CD4-positive, CD25-positive, alpha-beta regulatory T cell (primary cell): ENCODE results near the gene BANP. TPM values are rescaled to one million over a fixed set of nuclear protein-coding genes. Genes with fewer than 3 reads are reported as not detected.

ENCODE experiments used
- ATAC-seq, 2 donors: fragments of 150-1000 bp; cut with Tn5 transposase; one replicate each; pipeline ENCODE4 v1.10.0; 2021; ENCODE audit warnings: low read depth in 2 of 2, moderate number of reproducible peaks in 2 of 2, moderate library complexity in 1 of 2
- DNase-seq, 3 donors: peaks; one replicate each; pipeline versions ENCODE4 v3.0.0 to v3.0.0-alpha.2; 2012 to 2022; ENCODE audit warnings: mixed read lengths in 1 of 3
- H3K27ac ChIP-seq: one replicate; pipeline ENCODE4 v1.7.0; 2013; ENCODE audit warnings: mild to moderate bottlenecking, low read length; ENCODE audit not compliant: insufficient read depth, poor library complexity, severe bottlenecking
- H3K27me3 ChIP-seq: one replicate; pipeline ENCODE4 v1.7.0; 2013; ENCODE audit warnings: low read length; ENCODE audit not compliant: control insufficient read depth, insufficient read depth
- H3K36me3 ChIP-seq: one replicate; pipeline ENCODE4 v1.7.0; 2013; ENCODE audit warnings: mild to moderate bottlenecking, low read length, moderate library complexity; ENCODE audit not compliant: control insufficient read depth, insufficient read depth
- H3K4me1 ChIP-seq: 2 replicates; pipeline ENCODE4 v1.7.0; 2013; ENCODE audit warnings: mild to moderate bottlenecking, low read length; ENCODE audit not compliant: insufficient read depth, control insufficient read depth, poor library complexity, severe bottlenecking
- H3K4me3 ChIP-seq: one replicate; pipeline ENCODE4 v1.7.0; 2013; ENCODE audit warnings: low read depth, mild to moderate bottlenecking, low read length, moderate library complexity
- H3K9me3 ChIP-seq, 2 experiments: 1 replicate in 1 of 2; 2 replicates in 1 of 2; pipeline ENCODE4 v1.7.0; 2013; ENCODE audit warnings: low read length in 2 of 2, mild to moderate bottlenecking in 1 of 2, moderate library complexity in 1 of 2; ENCODE audit not compliant: control insufficient read depth in 2 of 2
- H3K27ac Mint-ChIP-seq, 3 donors: one replicate each; pipeline ENCODE4 v1.8.0; 2020 to 2022; ENCODE audit warnings: mild to moderate bottlenecking in 3 of 3, mixed read lengths in 3 of 3, moderate library complexity in 2 of 3
- H3K27me3 Mint-ChIP-seq: one replicate; pipeline ENCODE4 v1.8.0; 2022; ENCODE audit warnings: mild to moderate bottlenecking, mixed read lengths
- H3K36me3 Mint-ChIP-seq: one replicate; pipeline ENCODE4 v1.8.0; 2020; ENCODE audit warnings: mixed read lengths
- H3K4me1 Mint-ChIP-seq, 4 donors: one replicate each; pipeline ENCODE4 v1.8.0; 2020 to 2022; ENCODE audit warnings: mixed read lengths in 4 of 4, mild to moderate bottlenecking in 1 of 4
- H3K4me3 Mint-ChIP-seq, 4 donors: one replicate each; pipeline ENCODE4 v1.8.0; 2020 to 2022; ENCODE audit warnings: mild to moderate bottlenecking in 4 of 4, mixed read lengths in 4 of 4, moderate library complexity in 3 of 4
- H3K9me3 Mint-ChIP-seq, 7 donors: one replicate each; pipeline ENCODE4 v1.8.0; 2020 to 2022; ENCODE audit warnings: mixed read lengths in 7 of 7, mild to moderate bottlenecking in 3 of 7, moderate library complexity in 2 of 7
- polyA plus RNA-seq, 4 donors: library from polyadenylated mRNA; unstranded; fragments of 300-500 nt; fragmentation: Illumina TruSeq; gene quantifications; one replicate each; pipeline ENCODE4 v1.2.3, GENCODE V29; 2021
- total RNA-seq: library from RNA; stranded (reverse); gene quantifications from one replicate; pipeline ENCODE4 v1.2.3, GENCODE V29; 2022

BANP gene
- total and polyA plus RNA-seq, 5 donors from 2014 or later: 20.4 to 114 (median 26.6) TPM

DNA sequence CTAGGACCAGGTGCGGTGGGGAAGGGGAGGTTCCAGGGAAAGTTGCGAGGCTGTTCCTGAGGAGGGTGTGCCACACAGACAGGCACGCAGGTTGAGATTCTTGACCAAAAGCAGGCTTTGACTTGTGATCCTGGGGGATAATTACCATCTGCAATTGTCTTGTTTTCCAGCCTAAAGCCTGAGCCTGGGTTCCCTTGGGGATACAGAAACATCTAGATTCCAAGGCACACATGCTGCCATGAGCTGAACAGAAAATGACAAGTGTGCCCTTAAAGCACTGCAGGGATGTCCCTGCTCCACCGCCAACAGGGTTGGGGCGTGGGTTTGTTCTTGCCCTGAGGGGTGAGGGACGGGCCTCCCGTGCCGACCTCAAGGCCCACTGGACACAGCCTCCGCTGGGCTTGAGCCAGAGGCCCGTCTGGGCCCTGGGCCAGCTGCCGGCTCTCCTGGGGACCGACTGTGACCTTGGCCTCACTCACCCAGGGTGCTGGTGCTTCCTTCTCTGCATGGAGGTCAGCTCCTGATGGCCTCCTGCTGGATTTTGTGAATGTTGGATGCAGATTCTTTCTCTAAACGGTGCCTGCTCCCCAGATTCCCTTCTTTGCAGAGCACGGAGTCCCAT, 28.9 kb upstream of the BANP start:
- peaks cover 7% of the 10 kb centered on the region for H3K4me1 ChIP-seq
- H3K27ac ChIP-seq: no peak overlapping the region
- H3K36me3 Mint-ChIP-seq: no peaks in the 10 kb centered on the region
- H3K4me1 Mint-ChIP-seq: peaks cover 4 to 13% (median 5%) of the 10 kb centered on the region in 4 donors
- no peaks in the 10 kb centered on the region for H3K27me3 ChIP-seq
- peaks cover 13% of the 10 kb centered on the region for H3K27me3 Mint-ChIP-seq
- DNase-seq (no peak), ATAC-seq (no peak)
- H3K9me3 ChIP-seq: no peaks in the 10 kb centered on the region
- H3K4me3 ChIP-seq: no peak overlapping the region
- H3K27ac Mint-ChIP-seq: no peak overlapping the region
- H3K9me3 Mint-ChIP-seq: no peaks in the 10 kb centered on the region
- H3K36me3 ChIP-seq: no peaks in the 10 kb centered on the region
- H3K4me3 Mint-ChIP-seq: no peak overlapping the region

- no peak overlapping the region for H3K4me3 Mint-ChIP-seq
- peaks cover 4 to 13% (median 5%) of the 10 kb centered on the region in 4 donors for H3K4me1 Mint-ChIP-seq
- H3K9me3 Mint-ChIP-seq: no peaks in the 10 kb centered on the region
- H3K36me3 ChIP-seq: no peaks in the 10 kb centered on the region
- H3K4me1 ChIP-seq: peaks cover 7% of the 10 kb centered on the region
- DNase-seq (no peak), ATAC-seq (peak in 1 of 2 donors; percentile 50)
- no peak overlapping the region for H3K4me3 ChIP-seq
- H3K27me3 Mint-ChIP-seq: peaks cover 9% of the 10 kb centered on the region
- no peak overlapping the region for H3K27ac Mint-ChIP-seq
- H3K27me3 ChIP-seq: no peaks in the 10 kb centered on the region
- no peaks in the 10 kb centered on the region for H3K9me3 ChIP-seq
- no peaks in the 10 kb centered on the region for H3K36me3 Mint-ChIP-seq
- H3K27ac ChIP-seq: no peak overlapping the region
Observed at GRCh38 chr16:87924041-87924810, 27.0 kb upstream of the BANP start.

DNA sequence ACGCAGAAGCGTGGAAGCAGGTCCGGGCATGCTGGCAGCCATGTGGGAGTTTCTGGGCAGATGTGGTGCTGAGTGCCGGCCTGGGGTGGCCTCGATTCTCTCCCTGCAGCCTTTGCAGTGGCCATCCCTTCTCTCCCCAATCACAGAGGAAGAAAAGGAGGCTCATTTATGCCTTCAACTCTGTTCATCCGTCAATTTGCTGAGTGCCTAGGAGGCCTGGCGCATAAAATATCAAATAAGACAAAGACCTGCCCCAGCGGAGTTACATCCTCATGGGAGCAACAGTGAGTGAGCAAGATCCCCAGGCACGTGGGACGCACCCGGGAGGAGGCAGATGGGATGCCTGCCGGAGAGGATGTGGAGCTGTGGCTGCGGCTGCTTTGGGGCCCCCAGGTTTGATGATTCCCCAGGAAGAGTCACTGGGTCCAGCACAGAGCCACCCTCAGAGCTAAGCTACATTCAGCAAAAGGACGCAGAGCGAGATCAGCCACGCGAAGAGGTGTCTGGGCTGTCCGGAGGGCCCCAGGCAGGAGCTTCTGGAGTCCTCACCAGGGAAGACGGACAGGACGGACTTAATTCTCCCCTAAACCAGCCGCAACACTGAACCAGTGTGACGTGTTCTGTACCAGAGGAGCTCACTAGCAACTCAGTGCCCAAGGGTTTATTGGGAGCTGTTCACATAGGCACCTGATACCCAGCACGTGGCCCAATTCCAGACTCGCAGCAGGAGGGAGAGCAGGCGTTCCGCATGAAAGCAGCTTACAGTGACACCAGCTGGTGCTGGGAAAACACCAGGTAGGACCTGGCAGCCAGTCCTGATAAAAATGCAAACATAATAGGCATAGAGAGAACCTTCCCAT, 26.2 kb upstream of the BANP start:
- H3K9me3 ChIP-seq: no peaks in the 10 kb centered on the region
- H3K36me3 ChIP-seq: no peaks in the 10 kb centered on the region
- no peaks in the 10 kb centered on the region for H3K36me3 Mint-ChIP-seq
- no peak overlapping the region for H3K4me3 ChIP-seq
- peaks cover 7% of the 10 kb centered on the region for H3K4me1 ChIP-seq
- peaks cover 4 to 13% (median 5%) of the 10 kb centered on the region in 4 donors for H3K4me1 Mint-ChIP-seq
- no peaks in the 10 kb centered on the region for H3K9me3 Mint-ChIP-seq
- no peaks in the 10 kb centered on the region for H3K27me3 ChIP-seq
- DNase-seq (no peak), ATAC-seq (no peak)
- H3K27ac ChIP-seq: no peak overlapping the region
- H3K27me3 Mint-ChIP-seq: peaks cover 9% of the 10 kb centered on the region
- H3K27ac Mint-ChIP-seq: no peak overlapping the region
- H3K4me3 Mint-ChIP-seq: no peak overlapping the region

DNA sequence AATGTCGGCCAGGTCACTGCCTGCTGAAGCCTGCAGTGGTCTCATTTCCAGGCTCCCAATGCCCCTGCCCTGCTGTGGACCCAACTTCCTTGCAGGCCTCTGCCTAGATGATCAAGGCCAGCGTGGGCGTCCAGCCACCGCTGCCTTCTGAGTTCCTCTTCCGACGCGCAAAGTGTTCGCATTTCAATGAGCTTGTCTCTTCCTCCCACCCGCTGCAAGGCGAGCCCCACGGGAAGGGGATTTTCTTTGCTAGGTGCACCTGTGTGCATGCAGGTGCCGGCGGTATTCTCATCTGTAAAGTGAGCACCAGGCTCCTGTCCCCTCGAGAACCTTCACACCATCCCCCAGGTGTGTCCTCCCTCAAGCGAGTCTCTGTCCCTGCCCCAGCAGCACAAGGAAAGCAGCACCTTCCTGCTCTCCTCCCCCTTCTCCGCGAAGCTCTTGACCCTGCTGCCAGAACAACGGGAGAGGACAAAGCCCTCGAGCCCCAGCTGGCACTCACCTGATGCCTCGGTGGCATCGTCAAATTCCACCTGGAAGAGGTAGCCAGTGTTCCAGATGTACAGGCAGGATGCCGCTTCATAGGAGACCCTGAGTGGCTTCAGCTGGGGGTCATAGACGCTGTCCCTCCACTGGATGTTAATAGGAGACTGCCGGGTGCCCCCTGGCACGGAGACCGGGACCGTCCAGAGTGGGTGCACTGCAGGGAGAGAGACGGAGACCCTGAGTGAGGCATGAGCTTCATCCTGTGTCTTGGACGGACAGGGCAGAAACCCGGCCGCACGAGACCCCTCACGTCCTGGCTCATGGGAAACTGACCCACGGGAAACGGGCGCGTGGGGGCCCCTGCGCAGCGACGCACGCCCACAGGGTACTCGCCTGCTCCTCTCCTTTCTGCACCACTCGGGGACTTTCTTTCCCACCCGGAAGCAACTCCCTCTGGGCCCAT, 24.7 kb upstream of the BANP start:
- Histone ChIP-seq H3K4me1 (peaks cover 7% of the 10 kb centered on the region), H3K9me3 (no peaks in the 10 kb centered on the region), H3K27me3 (no peaks in the 10 kb centered on the region), H3K4me3 (no peak overlapping the region), H3K27ac (no peak overlapping the region), H3K36me3 (no peaks in the 10 kb centered on the region)
- H3K4me1 Mint-ChIP-seq: peaks cover 4 to 13% (median 5%) of the 10 kb centered on the region in 4 donors
- H3K4me3 Mint-ChIP-seq: peak overlapping the region in 2 of 4 donors; percentile 3 to 23
- peak overlapping the region in 1 of 3 donors; percentile 85 for H3K27ac Mint-ChIP-seq
- ATAC-seq: peak in 1 of 2 donors; percentile 20
- H3K27me3 Mint-ChIP-seq: peaks cover 4% of the 10 kb centered on the region
- H3K9me3 Mint-ChIP-seq: no peaks in the 10 kb centered on the region
- H3K36me3 Mint-ChIP-seq: no peaks in the 10 kb centered on the region
- DNase-seq: peak in 1 of 3 donors; percentile 19

DNA sequence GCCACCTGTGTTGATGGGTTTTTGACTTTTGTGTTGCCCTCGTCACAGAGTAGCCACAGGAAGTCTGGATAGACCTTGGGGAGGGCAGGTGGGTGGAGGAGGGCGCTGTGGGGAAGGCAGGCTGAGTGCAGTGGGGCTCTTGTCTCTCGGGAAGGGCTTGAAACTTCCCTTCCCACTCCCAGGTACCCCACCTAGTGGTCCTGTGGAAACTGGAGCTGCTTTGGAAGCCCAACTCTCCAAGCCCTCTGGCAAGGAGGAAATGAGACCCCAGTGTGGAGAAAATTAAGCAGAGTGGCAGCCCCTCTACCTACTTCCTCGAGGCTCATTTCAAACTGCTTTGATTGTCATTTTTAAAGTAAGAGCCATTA, 24.1 kb upstream of the BANP start:
- no peaks in the 10 kb centered on the region for H3K36me3 ChIP-seq
- H3K4me1 ChIP-seq: peaks cover 7% of the 10 kb centered on the region
- Mint-ChIP-seq H3K27ac (no peak overlapping the region), H3K4me1 (peaks cover 4 to 13% (median 5%) of the 10 kb centered on the region in 4 donors), H3K36me3 (no peaks in the 10 kb centered on the region), H3K27me3 (peaks cover 4% of the 10 kb centered on the region), H3K9me3 (no peaks in the 10 kb centered on the region), H3K4me3 (no peak overlapping the region)
- DNase-seq: no peak
- H3K9me3 ChIP-seq: no peaks in the 10 kb centered on the region
- no peak for ATAC-seq
- H3K4me3 ChIP-seq: no peak overlapping the region
- no peaks in the 10 kb centered on the region for H3K27me3 ChIP-seq
- no peak overlapping the region for H3K27ac ChIP-seq

DNA sequence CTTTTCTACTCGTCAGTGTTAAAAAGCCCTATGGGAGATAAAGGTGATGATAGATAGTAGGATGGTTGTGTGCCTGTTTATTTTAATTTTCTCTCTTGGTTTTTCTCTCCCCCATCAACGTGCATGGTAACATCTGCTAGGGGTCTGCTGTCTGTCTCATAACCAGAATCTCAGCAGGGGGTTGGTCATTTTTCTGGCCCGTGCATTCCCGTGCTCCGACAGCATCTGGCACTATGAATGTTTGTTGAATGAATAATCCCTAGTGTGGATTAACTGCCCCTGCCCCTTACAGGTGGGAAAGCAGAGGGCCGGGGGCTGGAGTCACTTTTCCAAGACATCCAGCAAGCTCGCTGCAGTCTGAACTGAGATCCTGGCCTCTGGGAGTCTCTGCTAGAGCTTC, 21.2 kb upstream of the BANP start:
- H3K27ac Mint-ChIP-seq: no peak overlapping the region

DNA sequence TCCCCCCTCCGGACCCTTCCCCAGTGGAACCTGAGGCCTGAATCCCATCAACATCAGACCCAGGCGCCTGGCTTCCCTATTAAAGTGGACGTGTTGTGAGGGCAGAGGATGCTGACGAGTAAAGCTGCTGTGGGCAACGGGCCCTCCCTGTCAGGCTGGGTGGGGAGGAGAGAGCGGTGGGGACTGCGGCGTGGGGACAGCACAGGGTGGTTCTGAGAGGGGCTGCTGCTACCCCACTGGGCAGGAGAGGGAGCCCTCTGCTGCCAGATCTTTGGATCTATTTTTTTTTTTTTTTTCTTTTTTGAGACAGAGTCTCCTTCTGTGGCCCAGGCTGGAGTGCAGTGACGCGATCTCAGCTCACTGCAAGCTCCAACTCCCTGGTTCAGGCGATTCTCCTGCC, 20.8 kb upstream of the BANP start:
- Mint-ChIP-seq H3K27me3 (peaks cover 4% of the 10 kb centered on the region), H3K36me3 (no peaks in the 10 kb centered on the region), H3K4me1 (peaks cover 4 to 6% (median 5%) of the 10 kb centered on the region in 4 donors), H3K4me3 (no peak overlapping the region), H3K9me3 (peaks cover 0 to 2% (median 0%) of the 10 kb centered on the region in 7 donors), H3K27ac (no peak overlapping the region)
- Histone ChIP-seq H3K4me1 (peaks cover 7% of the 10 kb centered on the region), H3K36me3 (no peaks in the 10 kb centered on the region), H3K27me3 (no peaks in the 10 kb centered on the region), H3K4me3 (no peak overlapping the region), H3K9me3 (no peaks in the 10 kb centered on the region), H3K27ac (no peak overlapping the region)
- ATAC-seq: no peak
- no peak for DNase-seq

More for the DNA sequence above, 21.2 kb upstream of the BANP start:
- no peaks in the 10 kb centered on the region for H3K36me3 ChIP-seq
- H3K27me3 ChIP-seq: no peaks in the 10 kb centered on the region
- no peak overlapping the region for H3K27ac ChIP-seq
- Mint-ChIP-seq H3K27me3 (peaks cover 4% of the 10 kb centered on the region), H3K4me3 (no peak overlapping the region), H3K36me3 (no peaks in the 10 kb centered on the region), H3K9me3 (peaks cover 0 to 2% (median 0%) of the 10 kb centered on the region in 7 donors), H3K4me1 (peaks cover 4 to 7% (median 5%) of the 10 kb centered on the region in 4 donors)
- H3K9me3 ChIP-seq: no peaks in the 10 kb centered on the region
- H3K4me3 ChIP-seq: no peak overlapping the region
- no peak for DNase-seq
- peaks cover 7% of the 10 kb centered on the region for H3K4me1 ChIP-seq
- no peak for ATAC-seq
